M059J (cell line): ENCODE data around the gene ANKRD22. TPM values are rescaled to one million over a fixed set of nuclear protein-coding genes. Genes with fewer than 3 reads are reported as not detected.

Source experiments
- DNase-seq: peaks from one replicate; pipeline ENCODE4 v3.0.0-alpha.2; 2012; ENCODE audit warnings: low read depth
- total RNA-seq: library from RNA; depleted of rRNA; stranded (reverse); fragments of >200 nt; shearing (Covaris generic); gene quantifications from 2 replicates; pipeline ENCODE4 v1.2.3, GENCODE V29; 2014; rRNA removed

ANKRD22 gene
- total RNA-seq = not detected in 2 replicates

- peak; percentile 71 for DNase-seq
Measured at GRCh38 chr10:88851706-88852105, at the start of gene ANKRD22. ANKRD22 (minus strand) TSS chr10:88851844; CDS start chr10:88851607, 237 bp downstream.

DNA sequence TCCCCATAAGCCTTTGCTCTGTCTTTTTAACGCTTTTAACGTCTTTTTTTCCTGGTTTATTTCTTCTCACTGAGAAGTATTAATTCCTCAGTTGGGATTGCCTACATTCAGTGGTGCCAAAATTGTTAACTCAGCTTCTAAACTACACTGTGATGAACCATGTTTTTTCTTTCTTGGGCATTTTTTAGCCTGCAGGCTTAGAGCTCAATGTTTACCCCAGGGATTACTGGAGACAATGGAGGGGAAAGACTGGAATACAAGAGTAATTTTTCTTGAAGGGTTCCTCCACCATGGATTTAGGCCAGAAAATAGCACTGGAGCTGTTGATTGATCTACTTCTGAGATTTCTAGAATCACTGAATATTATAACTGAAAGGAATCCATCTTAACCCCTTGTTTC is 48.2 kb upstream of the ANKRD22 start:
- DNase-seq = peak; percentile 28

GRCh38 chr10:88898727-88899126 is 47.1 kb upstream of the ANKRD22 start:
- DNase-seq = no peak

DNA sequence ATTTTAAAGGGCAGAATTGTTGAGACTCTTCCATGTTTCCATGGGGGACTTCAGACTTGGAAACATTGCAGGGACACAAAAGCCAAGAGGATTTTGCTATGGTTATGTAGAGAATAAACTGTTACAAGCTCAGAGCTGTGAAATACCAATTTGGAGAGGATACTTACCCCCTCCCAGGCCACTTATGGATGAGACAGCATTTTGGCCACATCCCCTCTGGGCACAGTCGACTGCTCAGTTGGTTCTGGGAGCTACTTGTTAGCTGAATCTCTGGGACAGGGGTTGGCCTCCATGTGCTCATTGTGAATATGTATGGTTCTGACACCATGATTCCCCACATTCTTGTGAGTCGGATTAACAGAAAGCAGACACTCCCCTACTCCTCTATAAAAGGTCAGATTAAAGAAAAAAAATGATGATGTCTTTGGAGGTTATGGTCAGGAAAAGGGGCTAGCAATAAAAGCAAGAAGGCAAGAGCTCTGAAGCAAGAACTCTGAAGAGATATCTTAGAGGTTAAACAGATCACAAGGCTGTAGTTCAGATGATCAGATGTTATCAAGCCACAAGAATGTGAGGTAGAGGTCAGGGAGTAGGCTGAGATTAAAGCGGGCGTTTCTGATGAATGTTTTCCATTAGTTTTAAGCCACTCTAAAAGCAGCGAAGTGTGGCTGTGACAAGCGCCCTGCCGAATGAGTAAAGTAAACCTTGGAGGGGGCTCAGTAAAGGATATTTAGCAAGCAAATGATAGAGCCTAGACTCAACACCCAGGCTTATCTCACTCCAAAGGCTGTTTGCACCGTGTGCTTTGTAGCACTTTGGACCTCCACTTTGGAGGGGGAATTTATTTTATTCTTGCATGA is 45.6 kb upstream of the ANKRD22 start:
- DNase-seq = peak; percentile 76

GRCh38 chr10:88896372-88896993 is 44.8 kb upstream of the ANKRD22 start:
- DNase-seq = peak; percentile 66

DNA sequence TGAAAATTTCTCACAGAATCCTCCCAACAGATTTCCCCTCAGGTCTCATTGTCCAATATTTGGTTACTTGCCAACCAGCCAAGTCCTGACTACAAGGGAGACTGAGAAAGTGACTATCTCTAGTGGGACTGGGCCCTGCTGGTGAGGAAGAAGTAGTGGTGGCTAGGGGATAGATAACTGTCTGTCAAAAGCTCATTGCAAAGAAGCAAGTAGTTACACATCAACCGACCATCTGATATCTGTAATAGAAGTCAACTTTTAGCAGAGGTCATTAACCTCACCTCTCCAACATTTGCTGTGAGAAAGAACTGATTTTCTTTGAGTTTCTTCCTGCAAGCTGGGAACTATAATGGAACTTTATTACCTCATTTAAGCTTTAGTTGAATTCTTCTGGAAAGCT is 43.6 kb upstream of the ANKRD22 start:
- peak; percentile 42 for DNase-seq

DNA sequence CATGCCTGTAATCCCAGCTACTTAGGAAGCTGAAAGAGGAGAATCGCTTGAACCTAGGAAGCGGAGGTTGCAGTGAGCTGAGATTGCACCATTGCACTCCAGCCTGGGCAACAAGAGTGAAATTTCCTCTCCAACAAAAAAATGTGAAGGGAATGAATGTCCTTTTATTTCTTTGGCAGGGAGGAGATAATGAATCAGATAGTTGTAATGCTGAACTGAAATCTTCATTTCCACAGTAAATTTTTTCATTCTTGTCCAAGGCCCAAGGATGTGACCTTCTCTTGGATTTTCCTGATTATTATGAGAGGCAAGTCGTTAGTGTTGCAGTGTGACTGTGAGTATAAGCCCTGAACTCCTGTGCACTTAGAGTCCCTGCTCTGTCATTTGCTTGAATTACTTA is 42.0 kb upstream of the ANKRD22 start:
- DNase-seq = no peak

DNA sequence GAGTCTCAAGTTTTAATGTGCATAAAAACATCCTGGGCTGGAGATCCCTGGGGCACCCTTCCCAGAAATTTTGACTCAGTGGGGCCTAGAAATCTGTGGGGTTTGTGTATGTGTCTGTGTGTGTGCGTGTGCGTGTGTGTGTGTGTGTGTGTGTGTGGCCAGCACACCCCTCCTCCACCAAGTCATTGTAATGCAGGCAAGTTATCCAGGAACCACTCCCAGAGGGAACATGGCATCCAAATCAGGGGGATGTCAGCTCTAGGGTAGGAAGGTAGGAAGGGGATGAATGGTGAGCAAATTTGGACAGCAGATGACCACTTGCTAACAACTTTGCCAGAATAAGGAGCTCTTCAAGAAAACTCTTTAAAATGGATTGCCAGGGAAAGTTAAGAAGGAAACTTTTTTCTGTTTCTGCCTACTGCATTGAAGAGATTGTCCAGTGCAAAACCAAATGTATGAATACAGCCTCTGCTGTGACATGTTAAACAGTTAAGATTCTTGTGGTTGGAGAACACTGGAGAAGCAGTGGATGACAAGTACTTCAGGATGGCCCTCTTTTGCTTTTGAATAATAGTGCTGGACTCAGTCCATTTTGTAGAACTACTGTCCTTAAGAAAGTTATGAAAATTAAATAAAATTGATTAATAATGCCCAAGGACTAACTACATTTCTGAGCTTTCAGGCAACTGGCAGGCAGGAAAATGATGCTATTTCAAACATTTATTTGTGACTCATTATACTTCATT is 40.8 kb upstream of the ANKRD22 start:
- DNase-seq = peak; percentile 62

DNA sequence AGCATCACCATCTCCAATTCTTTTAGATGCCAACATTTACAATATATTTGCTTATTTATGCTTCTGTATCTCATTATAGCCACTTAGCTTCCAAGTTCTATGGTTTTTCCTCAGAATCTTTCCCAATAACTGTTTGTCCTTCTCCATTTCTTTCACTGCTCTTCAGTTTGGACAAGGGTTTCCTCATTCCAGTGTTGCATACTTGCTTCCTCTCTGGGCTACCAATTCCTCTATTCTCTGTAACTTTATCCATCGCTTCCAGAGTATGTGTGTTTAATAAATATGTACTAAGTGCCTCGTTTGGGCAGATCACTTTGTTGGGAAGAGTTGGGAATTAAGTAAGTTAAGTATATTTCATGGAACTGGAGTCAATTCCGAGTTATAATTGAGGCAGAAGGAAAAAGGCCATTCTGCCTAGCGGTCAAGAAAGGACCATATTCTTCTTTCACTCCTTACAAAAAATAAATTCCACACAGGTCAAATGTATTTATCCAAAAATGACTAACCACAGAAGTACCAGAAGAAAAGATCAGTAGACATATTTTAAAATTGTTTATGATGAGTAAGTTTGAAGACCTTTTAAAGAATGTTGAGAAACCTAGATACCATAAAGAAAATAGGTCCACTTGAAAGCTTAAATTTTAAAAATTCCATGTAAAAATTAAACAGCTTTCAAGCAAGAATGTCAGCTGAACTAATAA is 39.2 kb upstream of the ANKRD22 start:
- DNase-seq = no peak

GRCh38 chr10:88889559-88890337 is 38.1 kb upstream of the ANKRD22 start:
- DNase-seq = no peak

- DNase-seq = no peak
Measured at GRCh38 chr10:88888810-88889445, 37.3 kb upstream of the ANKRD22 start.

DNA sequence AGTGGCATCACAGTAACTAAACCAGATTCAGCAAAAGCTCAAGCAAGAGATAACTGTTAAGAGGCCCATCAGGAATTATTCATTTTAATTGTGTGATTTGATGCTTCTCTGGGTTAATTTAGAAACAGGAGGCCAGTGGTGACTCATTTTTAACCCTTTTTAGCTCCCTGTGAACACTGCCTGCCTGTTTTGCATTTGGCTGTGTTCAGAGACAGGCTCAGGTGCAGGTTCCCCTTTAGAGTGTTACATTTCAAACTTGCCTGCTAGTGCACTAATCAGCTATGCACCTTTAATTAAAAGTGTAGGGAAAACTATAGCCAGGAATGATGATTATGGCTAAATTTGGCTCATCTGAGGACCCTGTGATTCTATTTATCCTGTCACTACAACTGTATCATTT is 34.9 kb upstream of the ANKRD22 start:
- DNase-seq = peak; percentile 28

GRCh38 chr10:88883448-88883809 is 31.8 kb upstream of the ANKRD22 start:
- DNase-seq = peak; percentile 71

DNA sequence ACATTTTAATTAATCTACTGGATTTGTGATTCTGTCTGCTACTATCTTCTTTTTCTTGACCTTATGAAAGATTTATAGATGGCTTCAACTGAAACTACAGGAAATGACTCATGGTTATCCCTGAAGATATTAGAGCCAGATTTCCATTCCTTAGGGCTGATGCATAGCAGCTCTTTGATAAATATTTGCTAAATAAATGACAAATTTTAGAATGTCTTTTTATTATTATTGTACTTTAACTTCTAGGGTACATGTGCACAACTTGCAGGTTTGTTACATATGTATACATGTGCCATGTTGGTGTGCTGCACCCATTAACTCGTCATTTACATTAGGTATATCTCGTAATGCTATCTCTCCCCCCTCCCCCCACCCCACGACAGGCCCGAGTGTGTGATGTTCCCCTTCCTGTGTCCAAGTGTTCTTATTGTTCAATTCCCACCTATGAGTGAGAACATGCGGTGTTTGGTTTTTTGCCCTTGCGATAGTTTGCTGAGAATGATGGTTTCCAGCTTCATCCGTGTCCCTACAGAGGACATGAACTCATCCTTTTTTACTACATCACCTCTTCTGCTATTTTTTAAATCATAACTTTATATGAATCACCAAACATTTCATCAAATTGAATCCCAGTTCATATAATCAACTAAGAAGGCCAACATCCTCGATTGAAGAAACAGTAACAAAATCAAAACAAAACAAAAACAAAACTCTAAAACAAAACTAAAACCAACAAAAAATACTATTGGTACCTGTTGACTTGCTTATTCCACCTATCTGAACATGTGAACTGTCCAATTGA is 31.2 kb upstream of the ANKRD22 start:
- peak; percentile 88 for DNase-seq

- DNase-seq = peak; percentile 45
Measured at GRCh38 chr10:88881922-88882645, 30.4 kb upstream of the ANKRD22 start.

- peak; percentile 30 for DNase-seq
Measured at GRCh38 chr10:88881320-88881719, 29.7 kb upstream of the ANKRD22 start.

GRCh38 chr10:88880282-88881076 is 28.8 kb upstream of the ANKRD22 start:
- DNase-seq = peak; percentile 86
